ENCODE data around the gene SLC26A4. TPM values are rescaled to one million over a fixed set of nuclear protein-coding genes. Genes with fewer than 3 reads are reported as not detected.

Gene SLC26A4
- total RNA-seq, 1 donor from 2014 or later = not detected

GRCh38 chr7:107643407-107643806, 17.2 kb upstream of the SLC26A4 start:
- no peak for DNase-seq (ENCODE audit: low spot score in 2 of 2, unreplicated experiment in 2 of 2)
- Mint-ChIP-seq H3K27ac (no peak overlapping the region), H3K36me3 (no peaks in the 10 kb centered on the region), H3K4me1 (peaks cover 15% of the 10 kb centered on the region), H3K9me3 (peaks cover 5% of the 10 kb centered on the region), H3K27me3 (ENCODE audit: low read depth) (peaks cover 49% of the 10 kb centered on the region), H3K4me3 (no peak overlapping the region)
- TF ChIP-seq, protein P1, sequence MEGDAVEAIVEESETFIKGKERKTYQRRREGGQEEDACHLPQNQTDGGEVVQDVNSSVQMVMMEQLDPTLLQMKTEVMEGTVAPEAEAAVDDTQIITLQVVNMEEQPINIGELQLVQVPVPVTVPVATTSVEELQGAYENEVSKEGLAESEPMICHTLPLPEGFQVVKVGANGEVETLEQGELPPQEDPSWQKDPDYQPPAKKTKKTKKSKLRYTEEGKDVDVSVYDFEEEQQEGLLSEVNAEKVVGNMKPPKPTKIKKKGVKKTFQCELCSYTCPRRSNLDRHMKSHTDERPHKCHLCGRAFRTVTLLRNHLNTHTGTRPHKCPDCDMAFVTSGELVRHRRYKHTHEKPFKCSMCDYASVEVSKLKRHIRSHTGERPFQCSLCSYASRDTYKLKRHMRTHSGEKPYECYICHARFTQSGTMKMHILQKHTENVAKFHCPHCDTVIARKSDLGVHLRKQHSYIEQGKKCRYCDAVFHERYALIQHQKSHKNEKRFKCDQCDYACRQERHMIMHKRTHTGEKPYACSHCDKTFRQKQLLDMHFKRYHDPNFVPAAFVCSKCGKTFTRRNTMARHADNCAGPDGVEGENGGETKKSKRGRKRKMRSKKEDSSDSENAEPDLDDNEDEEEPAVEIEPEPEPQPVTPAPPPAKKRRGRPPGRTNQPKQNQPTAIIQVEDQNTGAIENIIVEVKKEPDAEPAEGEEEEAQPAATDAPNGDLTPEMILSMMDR (IDR thresholded peaks at IDR 0.05; ENCODE audit: unreplicated experiment) = no peak

DNA sequence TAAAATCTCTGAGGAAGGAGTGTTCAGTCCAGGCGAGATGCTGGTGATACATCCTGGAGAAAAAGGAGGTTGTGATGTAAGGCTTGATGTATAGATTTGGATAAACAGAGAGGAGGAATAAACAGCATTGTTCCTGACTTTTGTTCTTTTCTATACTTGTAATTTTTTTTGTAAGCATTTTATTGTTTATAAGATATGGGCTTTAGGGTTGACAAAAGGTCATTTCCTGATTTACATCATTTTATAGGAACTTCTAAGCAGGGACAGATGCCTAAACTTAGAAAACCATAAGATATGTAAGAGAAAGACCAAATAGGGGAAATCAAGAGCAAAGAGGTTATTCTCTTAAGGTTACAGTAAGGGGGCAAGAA, 16.7 kb upstream of the SLC26A4 start:
- TF ChIP-seq, protein P1 (IDR thresholded peaks at IDR 0.05; ENCODE audit: unreplicated experiment) = no peak
- Mint-ChIP-seq H3K27ac (no peak overlapping the region), H3K4me1 (peaks cover 15% of the 10 kb centered on the region), H3K9me3 (peaks cover 5% of the 10 kb centered on the region), H3K36me3 (no peaks in the 10 kb centered on the region), H3K4me3 (no peak overlapping the region), H3K27me3 (ENCODE audit: low read depth) (peaks cover 47% of the 10 kb centered on the region)
- DNase-seq (ENCODE audit: low spot score in 2 of 2, unreplicated experiment in 2 of 2) = no peak

GRCh38 chr7:107644309-107644974, 16.2 kb upstream of the SLC26A4 start:
- no peak for DNase-seq (ENCODE audit: low spot score in 2 of 2, unreplicated experiment in 2 of 2)
- Mint-ChIP-seq H3K36me3 (no peaks in the 10 kb centered on the region), H3K9me3 (peaks cover 7% of the 10 kb centered on the region), H3K27ac (no peak overlapping the region), H3K4me1 (peaks cover 15% of the 10 kb centered on the region), H3K4me3 (no peak overlapping the region), H3K27me3 (ENCODE audit: low read depth) (peaks cover 44% of the 10 kb centered on the region)
- TF ChIP-seq, protein P1 (IDR thresholded peaks at IDR 0.05; ENCODE audit: unreplicated experiment) = no peak

- Mint-ChIP-seq H3K36me3 (no peaks in the 10 kb centered on the region), H3K4me3 (no peak overlapping the region), H3K9me3 (peaks cover 10% of the 10 kb centered on the region), H3K27me3 (ENCODE audit: low read depth) (peaks cover 42% of the 10 kb centered on the region), H3K27ac (no peak overlapping the region), H3K4me1 (no peaks in the 10 kb centered on the region)
- TF ChIP-seq, protein P1 (IDR thresholded peaks at IDR 0.05; ENCODE audit: unreplicated experiment) = no peak
- no peak for DNase-seq (ENCODE audit: low spot score in 2 of 2, unreplicated experiment in 2 of 2)
Measured at GRCh38 chr7:107652642-107653041, 8.0 kb upstream of the SLC26A4 start.

DNA sequence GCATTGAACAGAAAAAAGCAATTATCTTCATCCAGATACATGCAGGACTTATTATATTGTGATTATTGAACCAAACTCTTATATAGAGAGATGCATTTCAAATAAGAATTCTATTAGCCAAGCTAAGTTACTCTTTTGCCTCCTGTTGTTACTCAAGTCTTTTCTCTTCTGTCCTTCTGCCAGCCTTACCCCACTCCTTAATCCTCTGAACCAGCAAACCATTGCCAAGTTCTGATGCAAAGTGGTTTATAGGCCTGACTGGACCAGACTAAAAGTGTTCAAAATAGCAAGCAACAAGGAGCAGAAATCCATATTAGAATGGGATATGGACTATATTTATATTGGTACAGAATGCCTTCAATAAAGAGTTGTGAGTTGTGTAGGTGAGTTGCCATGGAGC, 2.2 kb upstream of the SLC26A4 start:
- no peak overlapping the region for H3K27ac Mint-ChIP-seq
- no peaks in the 10 kb centered on the region for H3K36me3 Mint-ChIP-seq
- no peak overlapping the region for H3K4me3 Mint-ChIP-seq
- H3K4me1 Mint-ChIP-seq = peaks cover 7% of the 10 kb centered on the region
- DNase-seq (ENCODE audit: low spot score in 2 of 2, unreplicated experiment in 2 of 2) = no peak
- H3K27me3 Mint-ChIP-seq (ENCODE audit: low read depth) = peaks cover 87% of the 10 kb centered on the region
- no peaks in the 10 kb centered on the region for H3K9me3 Mint-ChIP-seq
- TF ChIP-seq, protein P1 (IDR thresholded peaks at IDR 0.05; ENCODE audit: unreplicated experiment) = no peak
